HL-60 (cell line): ENCODE data around the gene ADAMTS17.

Experiments used
- DNase-seq, 2 experiments: peaks; one replicate each; pipeline ENCODE4 v3.0.0-alpha.2; 2010 to 2020; ENCODE audit warnings: low read depth in 1 of 2, low spot score in 1 of 2
- H3K27ac ChIP-seq: fragments of 250-450 bp; sonication (Bioruptor Pico); replicated peaks from 2 replicates; pipeline ENCODE4 v1.5.1; 2020; ENCODE audit warnings: mild to moderate bottlenecking, moderate library complexity
- H3K27me3 ChIP-seq: fragments of 250-450 bp; sonication (Bioruptor Pico); 2 replicates; pipeline ENCODE4 v1.5.1; 2021; ENCODE audit warnings: mild to moderate bottlenecking, moderate library complexity; ENCODE audit not compliant: insufficient read depth, poor library complexity, severe bottlenecking
- H3K4me3 ChIP-seq: replicated peaks from 2 replicates; pipeline ENCODE4 v1.5.1; 2011; ENCODE audit warnings: mild to moderate bottlenecking, control low read depth, low read length; ENCODE audit not compliant: insufficient read depth
- CTCF ChIP-seq: IDR thresholded peaks from one replicate; pipeline ENCODE4 v1.5.1; 2011; ENCODE audit warnings: low read length, control low read depth, inconsistent platforms; ENCODE audit not compliant: insufficient read depth
- GABPA ChIP-seq: IDR thresholded peaks from 2 replicates; pipeline ENCODE4 v1.6.1; 2012; ENCODE audit warnings: low read depth
- POLR2AphosphoS5 ChIP-seq: IDR thresholded peaks from 2 replicates; pipeline ENCODE4 v1.6.1; 2012; ENCODE audit warnings: low read depth
- REST ChIP-seq: IDR thresholded peaks from 2 replicates; pipeline ENCODE4 v1.6.1; 2012; ENCODE audit warnings: low read depth; ENCODE audit not compliant: insufficient replicate concordance
- SPI1 ChIP-seq: IDR thresholded peaks from 2 replicates; pipeline ENCODE4 v1.6.1; 2012; ENCODE audit warnings: low read depth, mild to moderate bottlenecking, borderline replicate concordance

The ADAMTS17 gene

GRCh38 chr15:100204771-100205170, 137.0 kb downstream of the ADAMTS17 start:
- no peak overlapping the region for H3K4me3 ChIP-seq
- no peaks in the 10 kb centered on the region for H3K27me3 ChIP-seq
- no peak overlapping the region for H3K27ac ChIP-seq
- no peak for TF ChIP-seq REST
- no peak for TF ChIP-seq GABPA
- TF ChIP-seq SPI1: no peak
- TF ChIP-seq CTCF: no peak
- TF ChIP-seq POLR2AphosphoS5: no peak
- peak in 1 of 2 experiments; percentile 15 for DNase-seq

- H3K27ac ChIP-seq: no peak overlapping the region
- TF ChIP-seq CTCF: no peak
- TF ChIP-seq REST: no peak
- no peak for TF ChIP-seq SPI1
- no peak for TF ChIP-seq GABPA
- TF ChIP-seq POLR2AphosphoS5: no peak
- H3K27me3 ChIP-seq: no peaks in the 10 kb centered on the region
- DNase-seq: no peak
- H3K4me3 ChIP-seq: no peak overlapping the region
Observed at GRCh38 chr15:100204211-100204610, 137.6 kb downstream of the ADAMTS17 start.

- no peak for DNase-seq
- TF ChIP-seq POLR2AphosphoS5 (no peak), GABPA (no peak), SPI1 (no peak), REST (no peak), CTCF (no peak)
- Histone ChIP-seq H3K27me3 (no peaks in the 10 kb centered on the region), H3K4me3 (no peak overlapping the region), H3K27ac (peak overlapping the region; percentile 51)
Observed at GRCh38 chr15:100202309-100202960, 139.3 kb downstream of the ADAMTS17 start.
